DND-41 (cell line): ENCODE results near the gene PALB2.

Experiments used
- ATAC-seq: fragments of 200-7000 bp; cut with Tn5 transposase; 3 replicates; pipeline ENCODE4 v1.9.1; 2021; ENCODE audit warnings: low read depth; ENCODE audit not compliant: insufficient read depth
- DNase-seq: peaks from one replicate; pipeline ENCODE4 v3.0.0-alpha.2; 2020
- H2AFZ ChIP-seq: 2 replicates; pipeline ENCODE4 v1.6.0; 2012; ENCODE audit warnings: low read depth, low read length
- H3K27ac ChIP-seq: 2 replicates; pipeline ENCODE4 v1.5.1; 2012; ENCODE audit warnings: low read length, inconsistent platforms
- H3K27me3 ChIP-seq: fragments of 200-600 bp; sonication (generic); 2 replicates; pipeline ENCODE4 v1.6.0; 2012; ENCODE audit warnings: low read length, mild to moderate bottlenecking, inconsistent platforms; ENCODE audit not compliant: insufficient read depth, poor library complexity
- H3K36me3 ChIP-seq: 2 replicates; pipeline ENCODE4 v1.5.1; 2012; ENCODE audit warnings: low read length, inconsistent platforms; ENCODE audit not compliant: insufficient read depth
- H3K4me1 ChIP-seq: 2 replicates; pipeline ENCODE4 v1.5.1; 2012; ENCODE audit warnings: mild to moderate bottlenecking, low read length; ENCODE audit not compliant: insufficient read depth
- H3K4me2 ChIP-seq: 2 replicates; pipeline ENCODE4 v1.6.0; 2012; ENCODE audit warnings: mild to moderate bottlenecking, moderate library complexity, low read length, inconsistent platforms; ENCODE audit not compliant: insufficient read depth
- H3K4me3 ChIP-seq, 2 experiments: fragments of 200-600 bp in 1 of 2; shearing (Covaris generic) in 1 of 2; 2 replicates each; pipeline ENCODE4 v1.5.1; 2012 to 2016; ENCODE audit warnings: inconsistent platforms in 2 of 2, low read length in 2 of 2, mild to moderate bottlenecking in 2 of 2, low read depth in 1 of 2, moderate library complexity in 1 of 2
- H3K79me2 ChIP-seq: 2 replicates; pipeline ENCODE4 v1.6.0; 2012; ENCODE audit warnings: low read length, inconsistent platforms; ENCODE audit not compliant: insufficient read depth
- H3K9ac ChIP-seq: 2 replicates; pipeline ENCODE4 v1.6.0; 2012; ENCODE audit warnings: low read depth, mild to moderate bottlenecking, inconsistent platforms, low read length, moderate library complexity
- H3K9me3 ChIP-seq: 2 replicates; pipeline ENCODE4 v1.5.1; 2012; ENCODE audit warnings: low read length, moderate library complexity, mild to moderate bottlenecking, inconsistent platforms; ENCODE audit not compliant: insufficient read depth, severe bottlenecking
- H4K20me1 ChIP-seq: 2 replicates; pipeline ENCODE4 v1.6.0; 2012; ENCODE audit warnings: low read length; ENCODE audit not compliant: insufficient read depth
- CTCF ChIP-seq: IDR thresholded peaks from 2 replicates; pipeline ENCODE4 v1.5.1; 2012; ENCODE audit warnings: borderline replicate concordance, low read length, moderate library complexity, mild to moderate bottlenecking; ENCODE audit not compliant: poor library complexity, severe bottlenecking; ENCODE audit errors: extremely low read depth
- EZH2 ChIP-seq: IDR thresholded peaks from 3 replicates; pipeline ENCODE4 v1.6.1; 2012; ENCODE audit warnings: borderline replicate concordance, low read depth, mild to moderate bottlenecking, moderate library complexity, low read length, inconsistent platforms; ENCODE audit not compliant: severe bottlenecking

Gene PALB2

GRCh38 chr16:23668225-23668624 is 27.1 kb upstream of the PALB2 start:
- H3K9me3 ChIP-seq = no peaks in the 10 kb centered on the region
- H4K20me1 ChIP-seq = 0 out of 2 replicates have a peak, but pooled peaks cover 4% of the 10 kb centered on the region
- H3K27me3 ChIP-seq = no peaks in the 10 kb centered on the region
- ATAC-seq (no peak), DNase-seq (no peak)
- TF ChIP-seq CTCF = no peak
- TF ChIP-seq EZH2 = no peak
- no peak overlapping the region for H3K9ac ChIP-seq
- no peak overlapping the region for H3K4me2 ChIP-seq
- H3K27ac ChIP-seq = no peak overlapping the region
- no peaks in the 10 kb centered on the region for H3K4me1 ChIP-seq
- peaks cover 91% of the 10 kb centered on the region for H3K36me3 ChIP-seq
- H2AFZ ChIP-seq = no peak overlapping the region
- no peak overlapping the region for H3K4me3 ChIP-seq
- H3K79me2 ChIP-seq = no peaks in the 10 kb centered on the region

- H3K27me3 ChIP-seq = no peaks in the 10 kb centered on the region
- no peaks in the 10 kb centered on the region for H3K4me1 ChIP-seq
- H3K27ac ChIP-seq = no peak overlapping the region
- no peaks in the 10 kb centered on the region for H3K9me3 ChIP-seq
- ATAC-seq (no peak), DNase-seq (no peak)
- H3K36me3 ChIP-seq = peaks cover 97% of the 10 kb centered on the region
- H3K4me2 ChIP-seq = no peak overlapping the region
- H3K79me2 ChIP-seq = no peaks in the 10 kb centered on the region
- no peak overlapping the region for H3K9ac ChIP-seq
- H3K4me3 ChIP-seq = no peak overlapping the region
- H4K20me1 ChIP-seq = 0 out of 2 replicates have a peak, but pooled peaks cover 4% of the 10 kb centered on the region
- H2AFZ ChIP-seq = no peak overlapping the region
- no peak for TF ChIP-seq EZH2
- no peak for TF ChIP-seq CTCF
Observed at GRCh38 chr16:23667355-23667659, 26.2 kb upstream of the PALB2 start.

GRCh38 chr16:23666571-23667354 is 25.7 kb upstream of the PALB2 start:
- Histone ChIP-seq H4K20me1 (0 out of 2 replicates have a peak, but pooled peaks cover 2% of the 10 kb centered on the region), H3K9me3 (no peaks in the 10 kb centered on the region), H3K27me3 (no peaks in the 10 kb centered on the region), H3K36me3 (peaks cover 97% of the 10 kb centered on the region), H3K9ac (no peak overlapping the region), H3K4me2 (no peak overlapping the region), H3K79me2 (no peaks in the 10 kb centered on the region), H3K4me1 (no peaks in the 10 kb centered on the region), H3K4me3 (no peak overlapping the region), H3K27ac (no peak overlapping the region), H2AFZ (no peak overlapping the region)
- no peak for TF ChIP-seq EZH2
- no peak for TF ChIP-seq CTCF
- no peak for DNase-seq
- no peak for ATAC-seq
